Stimulated activated CD8-positive, alpha-beta memory T cell treated with anti-CD3 and anti-CD28 coated beads, Interleukin-2, amount 100 ng/mL, for 48 hours (primary cell): ENCODE data around the gene TBC1D8.
"Not testable (repeated sequence)": the region's sequence is repeated elsewhere in the genome, so short reads cannot be mapped to it uniquely, and the experiment has no call there.

ENCODE experiments used
- DNase-seq, 2 donors: peaks; one replicate each; pipeline ENCODE4 v3.0.0-alpha.2; 2020; ENCODE audit warnings: low read depth in 2 of 2

TBC1D8 gene

GRCh38 chr2:101064505-101064867 lies 86.7 kb downstream of the TBC1D8 start:
- DNase-seq = no peak

GRCh38 chr2:101064125-101064502 lies 87.1 kb downstream of the TBC1D8 start:
- DNase-seq = no peak

- DNase-seq = no peak
Measured at GRCh38 chr2:101063352-101064124, 87.6 kb downstream of the TBC1D8 start.

- no peak for DNase-seq
Measured at GRCh38 chr2:101058386-101058785, 92.8 kb downstream of the TBC1D8 start.

GRCh38 chr2:101057051-101057933 lies 93.9 kb downstream of the TBC1D8 start:
- no peak for DNase-seq

GRCh38 chr2:101053117-101053516 lies 98.1 kb downstream of the TBC1D8 start:
- DNase-seq = no peak

GRCh38 chr2:101052147-101052546 lies 99.0 kb downstream of the TBC1D8 start:
- no peak for DNase-seq

- not testable (repeated sequence) for DNase-seq
Measured at GRCh38 chr2:101050886-101051285, 100.3 kb downstream of the TBC1D8 start.

- no peak for DNase-seq
Measured at GRCh38 chr2:101048756-101049155, 102.4 kb downstream of the TBC1D8 start.

- DNase-seq = no peak
Measured at GRCh38 chr2:101047774-101048173, 103.4 kb downstream of the TBC1D8 start.

- DNase-seq = no peak
Measured at GRCh38 chr2:101047075-101047766, 104.0 kb downstream of the TBC1D8 start.

GRCh38 chr2:101045330-101045729 lies 105.9 kb downstream of the TBC1D8 start:
- no peak for DNase-seq

- DNase-seq = no peak
Measured at GRCh38 chr2:101041413-101041812, 109.8 kb downstream of the TBC1D8 start.

- DNase-seq = no peak
Measured at GRCh38 chr2:101040761-101041160, 110.4 kb downstream of the TBC1D8 start.

GRCh38 chr2:101040072-101040471 lies 111.1 kb downstream of the TBC1D8 start:
- DNase-seq = no peak

GRCh38 chr2:101038455-101039255 lies 112.5 kb downstream of the TBC1D8 start:
- peak in 1 of 2 donors; percentile 13 for DNase-seq

- no peak for DNase-seq
Measured at GRCh38 chr2:101037161-101037755, 113.9 kb downstream of the TBC1D8 start.

GRCh38 chr2:101036562-101036961 lies 114.6 kb downstream of the TBC1D8 start:
- no peak for DNase-seq

GRCh38 chr2:101032084-101032776 lies 119.0 kb downstream of the TBC1D8 start:
- no peak for DNase-seq

- DNase-seq = no peak
Measured at GRCh38 chr2:101030866-101031554, 120.2 kb downstream of the TBC1D8 start.
